Mesendoderm (in vitro differentiated cells): Measurements from ENCODE around the gene BRD3OS.
A peak's percentile ranks its signal among the peaks of the same experiment; 100 is the strongest.
"Not testable (repeated sequence)": the region's sequence is repeated elsewhere in the genome, so short reads cannot be mapped to it uniquely, and the experiment has no call there.

Experiments
- DNase-seq: peaks from one replicate; pipeline ENCODE4 v3.0.0; 2013
- H2AK5ac ChIP-seq: 2 replicates; pipeline ENCODE4 v1.6.1; 2013; ENCODE audit warnings: low read length, inconsistent platforms
- H2BK120ac ChIP-seq: 2 replicates; pipeline ENCODE4 v1.6.1; 2013; ENCODE audit warnings: low read depth, mild to moderate bottlenecking, low read length, moderate library complexity, mixed read lengths
- H2BK15ac ChIP-seq: replicated peaks from 2 replicates; pipeline ENCODE4 v1.6.1; 2013; ENCODE audit warnings: low read depth, mild to moderate bottlenecking, moderate library complexity
- H2BK5ac ChIP-seq: 2 replicates; pipeline ENCODE4 v1.6.1; 2013; ENCODE audit warnings: low read length, inconsistent platforms
- H3K18ac ChIP-seq: 2 replicates; pipeline ENCODE4 v1.6.1; 2013; ENCODE audit warnings: mild to moderate bottlenecking, low read length, mixed read lengths
- H3K23ac ChIP-seq: one replicate; pipeline ENCODE4 v1.6.1; 2013; ENCODE audit warnings: low read length
- H3K27ac ChIP-seq: 2 replicates; pipeline ENCODE4 v1.5.1; 2013; ENCODE audit warnings: low read depth, mild to moderate bottlenecking, inconsistent platforms, low read length, moderate library complexity
- H3K27me3 ChIP-seq: 2 replicates; pipeline ENCODE4 v1.6.1; 2013; ENCODE audit warnings: low read length, control low read depth, mild to moderate bottlenecking, inconsistent platforms; ENCODE audit not compliant: insufficient read depth, poor library complexity
- H3K36me3 ChIP-seq: 2 replicates; pipeline ENCODE4 v1.6.1; 2013; ENCODE audit warnings: low read length, inconsistent platforms; ENCODE audit not compliant: control insufficient read depth, insufficient read depth
- H3K4ac ChIP-seq: one replicate; pipeline ENCODE4 v1.6.1; 2013; ENCODE audit warnings: low read depth, mild to moderate bottlenecking, low read length, moderate library complexity
- H3K4me1 ChIP-seq: 2 replicates; pipeline ENCODE4 v1.6.1; 2013; ENCODE audit warnings: low read depth, low read length, inconsistent platforms; ENCODE audit not compliant: control insufficient read depth
- H3K4me2 ChIP-seq: 2 replicates; pipeline ENCODE4 v1.6.1; 2013; ENCODE audit warnings: low read length
- H3K4me3 ChIP-seq: 2 replicates; pipeline ENCODE4 v1.5.1; 2013; ENCODE audit warnings: mild to moderate bottlenecking, low read length
- H3K56ac ChIP-seq: one replicate; pipeline ENCODE4 v1.6.1; 2013; ENCODE audit warnings: low read length
- H3K79me1 ChIP-seq: 2 replicates; pipeline ENCODE4 v1.6.1; 2013; ENCODE audit warnings: low read length, inconsistent platforms
- H3K79me2 ChIP-seq: 2 replicates; pipeline ENCODE4 v1.6.1; 2013; ENCODE audit warnings: mild to moderate bottlenecking, low read length; ENCODE audit not compliant: control insufficient read depth, insufficient read depth
- H3K9ac ChIP-seq: 2 replicates; pipeline ENCODE4 v1.6.1; 2013; ENCODE audit warnings: low read length, inconsistent platforms
- H4K5ac ChIP-seq: one replicate; pipeline ENCODE4 v1.6.1; 2013; ENCODE audit warnings: low read length
- H4K8ac ChIP-seq: one replicate; pipeline ENCODE4 v1.6.1; 2013; ENCODE audit warnings: low read depth, mild to moderate bottlenecking, control low read depth, low read length, moderate library complexity
- WGBS: extraction: QIAGEN DNeasy Blood & Tissue Kit; methylation state at CpG from one replicate; pipeline ENCODE4 v1.1.7; 2013; ENCODE audit warnings: low lambda C conversion rate, missing lambda C conversion rate; ENCODE audit not compliant: insufficient coverage; ENCODE audit errors: extremely low coverage; 5-methylcytosine and 5-hydroxymethylcytosine counted together

Gene BRD3OS

GRCh38 chr9:134067904-134068743, 42.8 kb downstream of the BRD3OS start, which contains the start of gene BRD3:
TSS of gene BRD3 (minus strand) at chr9:134068026. CDS start at chr9:134053477, 14,549 bp downstream.
- H3K4me1 ChIP-seq = peaks cover 5% of the 10 kb centered on the region

GRCh38 chr9:134068744-134069479, 43.6 kb downstream of the BRD3OS start:
- H2BK120ac ChIP-seq = no peak overlapping the region
- H3K4ac ChIP-seq = no peak overlapping the region
- DNase-seq = peak; percentile 61
- H3K79me1 ChIP-seq = peaks cover 10% of the 10 kb centered on the region
- no peak overlapping the region for H2BK15ac ChIP-seq
- no peak overlapping the region for H4K8ac ChIP-seq
- H3K23ac ChIP-seq = no peak overlapping the region
- no peak overlapping the region for H4K5ac ChIP-seq
- peaks cover 5% of the 10 kb centered on the region for H3K4me1 ChIP-seq
- H2BK5ac ChIP-seq = no peak overlapping the region
- peak overlapping the region; percentile 61 for H3K4me3 ChIP-seq
- no peaks in the 10 kb centered on the region for H3K36me3 ChIP-seq
- H2AK5ac ChIP-seq = no peak overlapping the region
- WGBS = no CpG with 5 or more reads among the region's 31 CpGs
- no peak overlapping the region for H3K18ac ChIP-seq
- no peaks in the 10 kb centered on the region for H3K27me3 ChIP-seq
- H3K79me2 ChIP-seq = peaks cover 31% of the 10 kb centered on the region
- peak overlapping the region; percentile 67 for H3K9ac ChIP-seq
- H3K4me2 ChIP-seq = peak overlapping the region; percentile 86
- H3K27ac ChIP-seq = no peak overlapping the region
- peak overlapping the region; percentile 81 for H3K56ac ChIP-seq

More at GRCh38 chr9:134067904-134068743, 42.8 kb downstream of the BRD3OS start, which contains the start of gene BRD3:
- H3K18ac ChIP-seq = peak within 1 kb of the TSS; percentile 84
- no CpG with 5 or more reads among the region's 131 CpGs for WGBS
- no peak within 1 kb of the TSS for H4K5ac ChIP-seq
- peaks cover 16% of the 10 kb centered on the region for H3K79me1 ChIP-seq
- no peaks in the 10 kb centered on the region for H3K27me3 ChIP-seq
- H3K27ac ChIP-seq = peak within 1 kb of the TSS; percentile 82
- peak within 1 kb of the TSS; percentile 93 for H3K56ac ChIP-seq
- peak within 1 kb of the TSS; percentile 86 for H3K4me2 ChIP-seq
- peaks cover 38% of the 10 kb centered on the region for H3K79me2 ChIP-seq
- H2BK15ac ChIP-seq = no peak within 1 kb of the TSS
- H3K4ac ChIP-seq = peak within 1 kb of the TSS; percentile 87
- H2BK5ac ChIP-seq = no peak within 1 kb of the TSS
- peak; percentile 95 for DNase-seq
- H3K4me3 ChIP-seq = peak within 1 kb of the TSS; percentile 94
- peak within 1 kb of the TSS; percentile 24 for H3K23ac ChIP-seq
- H2AK5ac ChIP-seq = no peak within 1 kb of the TSS
- peak within 1 kb of the TSS; percentile 97 for H3K9ac ChIP-seq
- H2BK120ac ChIP-seq = peak within 1 kb of the TSS; percentile 18
- no peak within 1 kb of the TSS for H4K8ac ChIP-seq
- H3K36me3 ChIP-seq = no peaks in the 10 kb centered on the region

- Histone ChIP-seq H4K8ac (no peak overlapping the region), H3K4me3 (no peak overlapping the region)
- no CpG with 5 or more reads among the region's 12 CpGs for WGBS
Measured at GRCh38 chr9:134069480-134070399, 44.5 kb downstream of the BRD3OS start.

GRCh38 chr9:134071149-134071548, 45.9 kb downstream of the BRD3OS start:
- Histone ChIP-seq H3K56ac (no peak overlapping the region), H3K79me2 (peaks cover 11% of the 10 kb centered on the region), H3K79me1 (peaks cover 3% of the 10 kb centered on the region), H3K23ac (no peak overlapping the region), H2BK120ac (no peak overlapping the region), H3K9ac (no peak overlapping the region), H4K5ac (no peak overlapping the region), H3K4me2 (no peak overlapping the region), H3K4ac (no peak overlapping the region), H3K18ac (no peak overlapping the region), H2BK15ac (no peak overlapping the region), H3K36me3 (no peaks in the 10 kb centered on the region), H2BK5ac (no peak overlapping the region), H3K4me1 (no peaks in the 10 kb centered on the region), H3K4me3 (no peak overlapping the region), H4K8ac (no peak overlapping the region), H2AK5ac (no peak overlapping the region), H3K27ac (no peak overlapping the region), H3K27me3 (no peaks in the 10 kb centered on the region)
- no peak for DNase-seq
- WGBS = no CpG with 5 or more reads among the region's 12 CpGs

More at GRCh38 chr9:134069480-134070399, 44.5 kb downstream of the BRD3OS start:
- peaks cover 5% of the 10 kb centered on the region for H3K4me1 ChIP-seq
- H4K5ac ChIP-seq = no peak overlapping the region
- peaks cover 8% of the 10 kb centered on the region for H3K79me1 ChIP-seq
- no peak overlapping the region for H3K4ac ChIP-seq
- H3K56ac ChIP-seq = no peak overlapping the region
- H2AK5ac ChIP-seq = no peak overlapping the region
- no peak for DNase-seq
- H2BK120ac ChIP-seq = no peak overlapping the region
- H2BK5ac ChIP-seq = no peak overlapping the region
- peaks cover 23% of the 10 kb centered on the region for H3K79me2 ChIP-seq
- no peaks in the 10 kb centered on the region for H3K36me3 ChIP-seq
- H3K9ac ChIP-seq = no peak overlapping the region
- no peak overlapping the region for H3K18ac ChIP-seq
- H3K23ac ChIP-seq = no peak overlapping the region
- no peaks in the 10 kb centered on the region for H3K27me3 ChIP-seq
- no peak overlapping the region for H3K4me2 ChIP-seq
- H2BK15ac ChIP-seq = no peak overlapping the region
- H3K27ac ChIP-seq = no peak overlapping the region

- WGBS = no CpG with 5 or more reads among the region's 7 CpGs
- H2BK120ac ChIP-seq, H3K27me3 ChIP-seq: not testable (repeated sequence)
Measured at GRCh38 chr9:134072683-134073082, 47.4 kb downstream of the BRD3OS start.

More at GRCh38 chr9:134072683-134073082, 47.4 kb downstream of the BRD3OS start:
- H3K36me3 ChIP-seq, H4K5ac ChIP-seq, H3K18ac ChIP-seq, H2BK15ac ChIP-seq, H3K79me1 ChIP-seq, H3K4ac ChIP-seq, H4K8ac ChIP-seq, DNase-seq, H3K4me2 ChIP-seq, H2BK5ac ChIP-seq, H3K9ac ChIP-seq, H2AK5ac ChIP-seq, H3K79me2 ChIP-seq, H3K56ac ChIP-seq, H3K4me1 ChIP-seq, H3K27ac ChIP-seq, H3K23ac ChIP-seq, H3K4me3 ChIP-seq: not testable (repeated sequence)
